ENCODE measurements around the gene AUTS2.

- TF ChIP-seq POLR2AphosphoS5 (IDR thresholded peaks at IDR 0.05; ENCODE audit: low read depth, low read length), result no peak
- no peak for TF ChIP-seq POLR2A (IDR thresholded peaks at IDR 0.05; ENCODE audit: low read depth, low read length)
- TF ChIP-seq TAF1 (IDR thresholded peaks at IDR 0.05; ENCODE audit: low read depth, low read length), result no peak
- TF ChIP-seq SPI1 (IDR thresholded peaks at IDR 0.05; ENCODE audit: low read depth, low read length), result no peak
- TF ChIP-seq PAX5 (IDR thresholded peaks at IDR 0.05; ENCODE audit: insufficient read depth, low read length, severe bottlenecking), result no peak
Measured at GRCh38 chr7:69633122-69633831, 35.0 kb downstream of the AUTS2 start.

Data from GM12891 (cell line).